PC-9 (cell line): ENCODE data around the gene NAT8L. TPM values are rescaled to one million over a fixed set of nuclear protein-coding genes. Genes with fewer than 3 reads are reported as not detected.

Experiments
- BruUV-seq: library from RNA; stranded (reverse); fragments of 400-500 nt; replicated peaks from 2 replicates; lab custom pipeline; 2021; lab: Mats Ljungman, UMichigan
- CTCF ChIA-PET: fragments of 300-600 bp; sonication (Branson Sonifier 250); formaldehyde crosslinking; loops from one replicate; lab custom pipeline; 2022; ENCODE audit warnings: antibody characterized with exemption; lab: Charles Lee
- POLR2A ChIA-PET: fragments of 300-600 bp; sonication (Branson Sonifier 250); formaldehyde crosslinking; loops from one replicate; lab custom pipeline; 2022; ENCODE audit warnings: antibody characterized with exemption; ENCODE audit not compliant: unreplicated experiment; lab: Charles Lee
- DNase-seq, 2 experiments: peaks; one replicate each; pipeline versions ENCODE4 v3.0.0 to v3.0.0-alpha.2; 2015 to 2022; ENCODE audit warnings: mixed read lengths in 1 of 2
- H2AFZ ChIP-seq: fragments of 200-600 bp; sonication (generic); 2 replicates; pipeline ENCODE4 v1.8.1; 2017; ENCODE audit warnings: antibody characterized with exemption
- H3F3A ChIP-seq: fragments of 200-600 bp; sonication (generic); 2 replicates; pipeline ENCODE4 v1.8.1; 2017; ENCODE audit warnings: antibody characterized with exemption, mild to moderate bottlenecking, low read depth; ENCODE audit not compliant: insufficient read depth
- H3K27ac ChIP-seq: fragments of 200-600 bp; sonication (generic); 2 replicates; pipeline ENCODE4 v1.6.1; 2016; ENCODE audit warnings: mixed run types
- H3K27me3 ChIP-seq: fragments of 200-600 bp; sonication (generic); 2 replicates; pipeline ENCODE4 v1.6.1; 2016; ENCODE audit warnings: low read depth, mixed run types; ENCODE audit not compliant: insufficient read depth
- H3K36me3 ChIP-seq: fragments of 200-600 bp; sonication (generic); 2 replicates; pipeline ENCODE4 v1.6.1; 2016; ENCODE audit warnings: low read depth, mixed run types
- H3K4me1 ChIP-seq: fragments of 200-600 bp; sonication (generic); replicated peaks from 2 replicates; pipeline ENCODE4 v1.6.1; 2016; ENCODE audit warnings: mixed run types; ENCODE audit not compliant: insufficient read depth
- H3K4me2 ChIP-seq: fragments of 200-600 bp; sonication (generic); 2 replicates; pipeline ENCODE4 v1.6.1; 2017; ENCODE audit warnings: mixed run types
- H3K4me3 ChIP-seq: fragments of 200-600 bp; sonication (generic); 2 replicates; pipeline ENCODE4 v1.6.1; 2016; ENCODE audit warnings: mixed run types
- H3K79me2 ChIP-seq: fragments of 200-600 bp; sonication (generic); 2 replicates; pipeline ENCODE4 v1.6.1; 2017; ENCODE audit warnings: low read depth, mixed run types
- H3K9me2 ChIP-seq: fragments of 200-600 bp; sonication (generic); 2 replicates; pipeline ENCODE4 v1.8.1; 2017; ENCODE audit warnings: mild to moderate bottlenecking; ENCODE audit not compliant: insufficient read depth
- H3K9me3 ChIP-seq: fragments of 200-600 bp; sonication (generic); 2 replicates; pipeline ENCODE4 v1.8.1; 2016; ENCODE audit warnings: low read depth; ENCODE audit not compliant: insufficient read depth
- H4K20me1 ChIP-seq: fragments of 200-600 bp; sonication (generic); 2 replicates; pipeline ENCODE4 v1.8.1; 2017; ENCODE audit not compliant: insufficient read depth
- CTCF ChIP-seq: fragments of 200-600 bp; sonication (generic); conservative IDR thresholded peaks from 2 replicates; pipeline ENCODE4 v1.6.1; 2017; ENCODE audit warnings: mixed run types, antibody characterized with exemption, mild to moderate bottlenecking, moderate library complexity
- EZH2 ChIP-seq: fragments of 200-600 bp; sonication (generic); IDR thresholded peaks from 2 replicates; pipeline ENCODE4 v1.8.0; 2017; ENCODE audit warnings: antibody characterized with exemption, low read depth
- intact Hi-C: fragments of 100-400 bp; cut with micrococcal nuclease; formaldehyde crosslinking; loops from one replicate; pipeline ENCODE4 v1.10.0; 2022; ENCODE audit not compliant: unreplicated experiment
- total RNA-seq: library from RNA; stranded (reverse); gene quantifications from 2 replicates; pipeline ENCODE4 v1.2.3, GENCODE V29; 2021

Gene NAT8L
- total RNA-seq, 1 experiment from 2014 or later, result 2.1 TPM

- POLR2A ChIA-PET, result no interaction called here
- intact Hi-C loops, result no loop called here
- no peaks in the 10 kb centered on the region for H3K79me2 ChIP-seq
- no peaks in the 10 kb centered on the region for H3K27me3 ChIP-seq
- H3F3A ChIP-seq, result no peaks in the 10 kb centered on the region
- H3K4me2 ChIP-seq, result no peak overlapping the region
- H3K4me3 ChIP-seq, result no peak overlapping the region
- no peak overlapping the region for H3K27ac ChIP-seq
- H4K20me1 ChIP-seq, result no peaks in the 10 kb centered on the region
- no peaks in the 10 kb centered on the region for H3K36me3 ChIP-seq
- CTCF ChIA-PET, result no interaction called here
- DNase-seq, result no peak
- TF ChIP-seq EZH2 (no peak), CTCF (no peak)
- H3K4me1 ChIP-seq, result no peaks in the 10 kb centered on the region
- no peaks in the 10 kb centered on the region for H3K9me2 ChIP-seq
- H3K9me3 ChIP-seq, result no peaks in the 10 kb centered on the region
- no TSS peak for BruUV-seq
- no peak overlapping the region for H2AFZ ChIP-seq
Measured at GRCh38 chr4:2089222-2089621, 30.1 kb downstream of the NAT8L start.

- Histone ChIP-seq H3K4me3 (no peak overlapping the region), H4K20me1 (no peaks in the 10 kb centered on the region), H3K27me3 (no peaks in the 10 kb centered on the region), H2AFZ (no peak overlapping the region), H3K4me2 (no peak overlapping the region), H3K27ac (no peak overlapping the region), H3K79me2 (no peaks in the 10 kb centered on the region), H3K36me3 (no peaks in the 10 kb centered on the region), H3F3A (no peaks in the 10 kb centered on the region), H3K4me1 (0 out of 2 replicates have a peak, but pooled peaks cover 3% of the 10 kb centered on the region), H3K9me2 (no peaks in the 10 kb centered on the region), H3K9me3 (no peaks in the 10 kb centered on the region)
- ChIA-PET POLR2A (no interaction called here), CTCF (no interaction called here)
- TF ChIP-seq EZH2 (no peak), CTCF (no peak)
- intact Hi-C loops, result loop anchor here (10.0 kb wide), 1 partner anchor 46 kb away; a partner anchor contains a TSS
- BruUV-seq, result no TSS peak
- DNase-seq, result no peak
Measured at GRCh38 chr4:2090642-2091041, 31.5 kb downstream of the NAT8L start.

DNA sequence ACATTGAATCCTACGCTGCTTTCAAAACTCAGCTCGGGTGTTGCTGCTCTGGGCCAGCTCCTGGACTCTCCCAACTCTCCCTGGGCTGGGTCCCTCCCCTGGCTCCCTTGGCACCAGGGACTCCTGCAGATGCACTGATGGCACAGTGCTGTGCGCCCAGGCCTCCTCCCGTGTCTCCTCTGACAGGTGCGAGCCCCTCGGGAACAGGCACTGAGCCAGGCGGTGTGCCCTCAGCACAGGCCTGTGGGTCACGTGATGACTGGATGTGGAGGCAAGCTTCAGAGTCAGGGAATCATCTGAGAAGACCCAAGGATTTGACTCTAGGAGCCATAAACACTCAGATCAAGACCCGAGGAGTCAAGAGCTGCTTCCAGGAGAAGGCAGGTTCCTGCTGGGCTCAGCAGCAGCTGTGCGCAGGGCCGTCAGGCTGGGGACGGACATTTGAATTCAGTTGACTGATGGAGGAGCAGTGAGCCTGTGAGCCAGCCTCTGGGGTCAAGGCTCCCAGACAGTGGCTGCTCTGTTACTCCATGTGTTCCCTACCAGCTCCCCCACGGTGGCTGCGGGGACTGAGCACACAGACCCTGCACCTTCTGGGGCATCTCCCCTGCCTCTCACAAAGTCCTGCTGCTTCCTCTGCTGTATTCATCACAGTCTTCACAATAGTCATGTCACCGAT is 33.0 kb downstream of the NAT8L start:
- H3K4me1 ChIP-seq, result 0 out of 2 replicates have a peak, but pooled peaks cover 11% of the 10 kb centered on the region
- TF ChIP-seq CTCF, result no peak
- TF ChIP-seq EZH2, result no peak
- POLR2A ChIA-PET, result interaction anchor here (0.7 kb wide), 1 partner anchor 83 kb away, joined by 4 read pairs; no protein-coding TSS in a partner anchor

More for the DNA sequence above, 33.0 kb downstream of the NAT8L start:
- Histone ChIP-seq H3K27me3 (no peaks in the 10 kb centered on the region), H3K36me3 (no peaks in the 10 kb centered on the region), H3K79me2 (no peaks in the 10 kb centered on the region), H3K4me3 (no peak overlapping the region), H2AFZ (no peak overlapping the region), H3K27ac (no peak overlapping the region), H3K9me3 (peaks cover 6% of the 10 kb centered on the region; the same call in 1 of the 2 replicates), H3F3A (peaks cover 4% of the 10 kb centered on the region; the same call in 1 of the 2 replicates), H3K9me2 (no peaks in the 10 kb centered on the region), H3K4me2 (no peak overlapping the region), H4K20me1 (no peaks in the 10 kb centered on the region)
- BruUV-seq, result no TSS peak
- intact Hi-C loops, result loop anchor here (10.0 kb wide), 1 partner anchor 47 kb away; a partner anchor contains a TSS
- CTCF ChIA-PET, result interaction anchor here (0.6 kb wide), 1 partner anchor 94 kb away, joined by 3 read pairs; no protein-coding TSS in a partner anchor
- no peak for DNase-seq
